ENCODE measurements around the gene PTPMT1. TPM values are rescaled to one million over a fixed set of nuclear protein-coding genes. Genes with fewer than 3 reads are reported as not detected.

PTPMT1 gene
- total and polyA plus RNA-seq, 2 experiments from 2014 or later: 106 to 109 TPM

- TF ChIP-seq REST (IDR thresholded peaks at IDR 0.05; ENCODE audit: unreplicated experiment) (no peak), STAT1 (IDR thresholded peaks at IDR 0.05; ENCODE audit: unreplicated experiment) (no peak), ZNF331 (CRISPR knock-in tag; IDR thresholded peaks at IDR 0.05; ENCODE audit: low read depth) (no peak), NANOG (IDR thresholded peaks at IDR 0.05; ENCODE audit: borderline replicate concordance) (no peak), EZH2phosphoT487 (IDR thresholded peaks at IDR 0.05; ENCODE audit: unreplicated experiment) (no peak), JUNB (IDR thresholded peaks at IDR 0.05; ENCODE audit: unreplicated experiment) (no peak), CTCF (conservative IDR thresholded peaks at IDR 0.05; ENCODE audit: low read depth in 2 of 2) (no peak), ETS1 (IDR thresholded peaks at IDR 0.05) (no peak), POLR2AphosphoS5 (IDR thresholded peaks at IDR 0.05; ENCODE audit: low read depth) (no peak), EZH2 (IDR thresholded peaks at IDR 0.05; ENCODE audit: low read depth, unreplicated experiment) (no peak)
These were observed 29.6 kb downstream of the PTPMT1 start (continued) for GRCh38 chr11:47595029-47595428.

- no peaks in the 10 kb centered on the region for H3F3A ChIP-seq (replicated peaks; ENCODE audit: low read depth)
- Mint-ChIP-seq H3K4me1 (peaks cover 27% of the 10 kb centered on the region), H3K9me3 (no peaks in the 10 kb centered on the region), H3K27me3 (ENCODE audit: insufficient read depth, low read depth, poor library complexity) (peaks cover 40% of the 10 kb centered on the region), H3K36me3 (ENCODE audit: low read depth) (no peaks in the 10 kb centered on the region), H3K4me3 (no peak overlapping the region), H3K27ac (no peak overlapping the region)
- H3K4me2 ChIP-seq: no peak overlapping the region
- H4K20me1 ChIP-seq (replicated peaks; ENCODE audit: insufficient read depth): 0 out of 2 replicates have a peak, but pooled peaks cover 5% of the 10 kb centered on the region
- no peak overlapping the region for H3K4me3 ChIP-seq
- no peak overlapping the region for H3K27ac ChIP-seq (ENCODE audit: low read depth)
- ATAC-seq (no peak), DNase-seq (ENCODE audit: low spot score) (no peak)
- TF ChIP-seq CREB1 (CRISPR knock-in tag; IDR thresholded peaks at IDR 0.05; ENCODE audit: low read depth): no peak
- TF ChIP-seq POLR2AphosphoS5 (IDR thresholded peaks at IDR 0.05; ENCODE audit: low read depth): no peak
- no peak for TF ChIP-seq ZNF462 (CRISPR knock-in tag; IDR thresholded peaks at IDR 0.05)
- no peak for TF ChIP-seq STAT1 (IDR thresholded peaks at IDR 0.05; ENCODE audit: unreplicated experiment)
- peaks cover 52% of the 10 kb centered on the region for H3K27me3 ChIP-seq (ENCODE audit: insufficient read depth)
- peaks cover 23% of the 10 kb centered on the region for H3K4me1 ChIP-seq (ENCODE audit: insufficient read depth)
- H3K9me2 ChIP-seq (ENCODE audit: insufficient read depth): 0 out of 2 replicates have a peak, but pooled peaks cover 2% of the 10 kb centered on the region
- H3K36me3 ChIP-seq (ENCODE audit: insufficient read depth): no peaks in the 10 kb centered on the region
- H3K79me2 ChIP-seq (replicated peaks; ENCODE audit: insufficient read depth): no peaks in the 10 kb centered on the region
- H2AFZ ChIP-seq: no peak overlapping the region
These were observed 30.6 kb downstream of the PTPMT1 start for GRCh38 chr11:47595967-47596366.

Measured in GM23338 (cell line).